Neuronal stem cell (in vitro differentiated cells): Measurements from ENCODE around the gene KDM5B.

Experiments
- DNase-seq: peaks from one replicate; pipeline ENCODE4 v3.0.0-alpha.2; 2013; ENCODE audit warnings: low spot score
- H2AFZ ChIP-seq: one replicate; pipeline ENCODE4 v1.6.1; 2013; ENCODE audit warnings: mild to moderate bottlenecking, low read length, inconsistent platforms
- H2AK5ac ChIP-seq: 2 replicates; pipeline ENCODE4 v1.6.1; 2013; ENCODE audit warnings: low read depth, mild to moderate bottlenecking, inconsistent platforms, low read length, moderate library complexity, mixed read lengths
- H2BK120ac ChIP-seq: 2 replicates; pipeline ENCODE4 v1.6.1; 2013; ENCODE audit warnings: low read depth, mild to moderate bottlenecking, inconsistent platforms, low read length, moderate library complexity, mixed read lengths
- H2BK12ac ChIP-seq: one replicate; pipeline ENCODE4 v1.6.1; 2013; ENCODE audit warnings: low read length, inconsistent platforms
- H2BK15ac ChIP-seq: 2 replicates; pipeline ENCODE4 v1.6.1; 2013; ENCODE audit warnings: mild to moderate bottlenecking, low read length, inconsistent platforms, mixed read lengths
- H2BK5ac ChIP-seq: one replicate; pipeline ENCODE4 v1.6.1; 2013; ENCODE audit warnings: inconsistent platforms, mild to moderate bottlenecking, low read length, moderate library complexity
- H3K14ac ChIP-seq: one replicate; pipeline ENCODE4 v1.6.1; 2013; ENCODE audit warnings: low read length, inconsistent platforms
- H3K18ac ChIP-seq: 2 replicates; pipeline ENCODE4 v1.6.1; 2013; ENCODE audit warnings: low read length, inconsistent platforms
- H3K23ac ChIP-seq: 2 replicates; pipeline ENCODE4 v1.6.1; 2013; ENCODE audit warnings: low read depth, mild to moderate bottlenecking, mixed read lengths, low read length, inconsistent platforms; ENCODE audit not compliant: poor library complexity
- H3K27ac ChIP-seq: replicated peaks from 3 replicates; pipeline ENCODE4 v1.5.1; 2013; ENCODE audit warnings: low read length, inconsistent platforms
- H3K27me3 ChIP-seq, 3 experiments: 2 replicates each; pipeline ENCODE4 v1.6.1; 2013; ENCODE audit warnings: low read length in 3 of 3, mild to moderate bottlenecking in 2 of 3, inconsistent platforms in 1 of 3, low read depth in 1 of 3, mixed read lengths in 1 of 3, moderate library complexity in 1 of 3; ENCODE audit not compliant: control insufficient read depth in 3 of 3, insufficient read depth in 3 of 3
- H3K36me3 ChIP-seq, 2 donors: replicated peaks in 1 of 2; 2 replicates each; pipeline ENCODE4 v1.6.1; 2013; ENCODE audit warnings: low read length in 2 of 2; ENCODE audit not compliant: control insufficient read depth in 2 of 2, insufficient read depth in 2 of 2
- H3K4ac ChIP-seq: 2 replicates; pipeline ENCODE4 v1.6.1; 2013; ENCODE audit warnings: inconsistent platforms, mild to moderate bottlenecking, low read length, moderate library complexity
- H3K4me1 ChIP-seq, 2 donors: 1 replicate in 1 of 2; 2 replicates in 1 of 2; pipeline ENCODE4 v1.6.1; 2013; ENCODE audit warnings: low read length in 2 of 2, low read depth in 1 of 2; ENCODE audit not compliant: control insufficient read depth in 2 of 2, insufficient read depth in 1 of 2
- H3K4me2 ChIP-seq: one replicate; pipeline ENCODE4 v1.6.1; 2013; ENCODE audit warnings: mild to moderate bottlenecking, low read length, inconsistent platforms; ENCODE audit not compliant: insufficient read depth, poor library complexity, severe bottlenecking
- H3K4me3 ChIP-seq, 2 donors: 2 replicates each; pipeline ENCODE4 v1.5.1; 2013; ENCODE audit warnings: low read length in 2 of 2, mild to moderate bottlenecking in 2 of 2, inconsistent platforms in 1 of 2, moderate library complexity in 1 of 2
- H3K79me1 ChIP-seq: one replicate; pipeline ENCODE4 v1.6.1; 2013; ENCODE audit warnings: low read depth, mild to moderate bottlenecking, inconsistent platforms, low read length, moderate library complexity
- H3K9ac ChIP-seq: one replicate; pipeline ENCODE4 v1.6.1; 2013; ENCODE audit warnings: mild to moderate bottlenecking, low read depth, low read length, inconsistent platforms; ENCODE audit not compliant: poor library complexity
- H3K9me3 ChIP-seq, 2 donors: replicated peaks in 1 of 2; 2 replicates each; pipeline versions ENCODE3 to v1.6.1; 2013; ENCODE audit warnings: low read length in 2 of 2, mild to moderate bottlenecking in 2 of 2, inconsistent platforms in 1 of 2, low read depth in 1 of 2, mixed read lengths in 1 of 2, moderate library complexity in 1 of 2; ENCODE audit not compliant: control insufficient read depth in 2 of 2, insufficient read depth in 1 of 2
- H4K8ac ChIP-seq: one replicate; pipeline ENCODE4 v1.6.1; 2013; ENCODE audit warnings: low read depth, mild to moderate bottlenecking, inconsistent platforms, low read length, moderate library complexity
- H4K91ac ChIP-seq: one replicate; pipeline ENCODE4 v1.6.1; 2013; ENCODE audit warnings: low read length, low read depth, mild to moderate bottlenecking, inconsistent platforms; ENCODE audit not compliant: poor library complexity
- WGBS, 2 donors: extraction: QIAGEN DNeasy Blood & Tissue Kit; methylation state at CpG; one replicate each; pipeline ENCODE4 v1.1.7; 2013; ENCODE audit warnings: missing lambda C conversion rate in 2 of 2, mixed read lengths in 1 of 2; ENCODE audit not compliant: insufficient read length in 2 of 2, insufficient replicate concordance in 1 of 2; ENCODE audit errors: extremely low coverage in 2 of 2; 5-methylcytosine and 5-hydroxymethylcytosine counted together

Gene KDM5B

DNA sequence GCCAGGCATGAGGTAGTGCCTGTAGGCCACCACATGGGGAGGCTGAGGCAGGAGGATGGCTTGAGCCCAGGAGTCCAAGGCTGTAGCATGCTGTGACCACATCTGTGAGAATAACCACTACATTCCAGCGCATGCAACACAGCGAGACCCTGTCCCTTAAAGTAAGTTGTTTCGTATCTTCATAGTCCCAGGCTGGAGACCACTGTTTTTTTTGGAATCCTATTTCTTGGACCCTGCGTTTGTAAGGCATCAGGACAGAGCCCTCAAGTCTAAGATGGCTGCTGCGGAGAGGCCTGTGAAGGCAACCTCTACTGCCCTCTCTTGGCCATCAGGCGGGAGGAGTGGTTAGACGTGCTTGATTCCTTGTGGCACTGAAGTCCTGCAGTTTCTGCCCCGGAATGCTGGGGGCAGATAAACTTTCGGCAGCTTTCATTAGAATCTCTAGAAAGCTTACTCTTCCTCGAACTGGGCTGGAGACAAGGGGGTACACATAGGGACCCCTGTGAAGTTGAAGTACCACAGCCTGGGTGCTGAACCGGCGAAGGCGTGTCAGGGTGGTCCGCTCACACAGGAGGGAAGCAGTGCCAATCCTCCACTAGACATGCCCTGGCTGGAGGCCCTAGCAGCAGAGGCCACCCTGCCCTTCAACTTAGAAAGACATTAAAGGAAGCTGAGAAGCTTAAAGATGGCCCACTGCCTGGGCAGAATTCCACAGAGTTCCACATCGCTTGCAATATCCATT, 44.1 kb upstream of the KDM5B start:
- Histone ChIP-seq H3K27ac (no peak overlapping the region), H3K4me3 (no peak overlapping the region), H3K23ac (no peak overlapping the region), H3K4me1 (peaks cover 0 to 2% of the 10 kb centered on the region in 2 donors), H3K14ac (no peak overlapping the region), H3K9me3 (no peaks in the 10 kb centered on the region), H3K18ac (no peak overlapping the region), H3K36me3 (peaks cover 39 to 49% of the 10 kb centered on the region in 2 donors), H4K91ac (no peak overlapping the region), H2AFZ (peak overlapping the region; percentile 71), H2BK120ac (no peak overlapping the region), H3K9ac (peak overlapping the region; percentile 47), H3K27me3 (no peaks in the 10 kb centered on the region), H2AK5ac (no peak overlapping the region), H2BK5ac (no peak overlapping the region), H3K4me2 (no peak overlapping the region), H3K79me1 (peaks cover 4% of the 10 kb centered on the region), H2BK12ac (no peak overlapping the region), H2BK15ac (no peak overlapping the region), H4K8ac (no peak overlapping the region), H3K4ac (no peak overlapping the region)
- peak; percentile 21 for DNase-seq
- no CpG with 5 or more reads among the region's 15 CpGs for WGBS, 2 donors

DNA sequence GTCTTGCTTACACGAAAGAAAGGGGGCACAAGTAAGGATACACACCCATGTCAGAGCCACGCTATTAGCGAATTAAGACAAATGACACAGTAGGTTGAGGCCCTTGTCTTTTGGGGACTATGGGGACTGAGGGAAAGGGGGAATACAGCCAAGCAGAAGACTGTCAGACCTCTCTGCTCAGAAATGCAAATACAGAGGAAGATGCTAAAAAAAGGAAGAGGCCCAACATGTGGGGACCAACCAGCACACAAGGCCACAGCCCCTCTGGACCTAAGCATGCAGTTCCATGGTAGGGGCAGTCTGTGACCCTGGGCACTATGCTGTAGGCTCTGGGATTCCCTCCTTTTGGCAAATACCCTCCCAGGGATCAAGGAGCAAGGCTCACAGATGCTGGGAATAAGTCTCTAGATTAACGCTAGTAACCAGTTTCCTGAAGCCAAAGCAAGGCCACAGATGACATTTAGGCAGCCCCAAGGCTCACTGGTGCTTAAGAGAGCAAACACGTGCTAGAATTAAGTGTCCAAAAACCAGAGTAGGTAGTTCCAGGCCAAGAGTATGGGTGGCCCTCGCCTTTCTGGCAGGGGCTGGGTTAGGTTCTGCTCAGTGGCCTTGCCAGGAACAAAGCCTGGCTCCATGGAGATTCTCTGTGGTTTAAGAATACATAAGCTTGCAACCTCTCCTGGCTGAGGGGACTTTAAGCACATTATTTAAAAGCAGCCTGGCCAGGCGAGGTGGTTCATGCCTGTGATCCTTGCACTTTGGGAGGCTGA, 42.6 kb upstream of the KDM5B start:
- no peak overlapping the region for H3K23ac ChIP-seq
- no peak overlapping the region for H2AK5ac ChIP-seq
- peaks cover 4% of the 10 kb centered on the region for H3K79me1 ChIP-seq
- H2BK5ac ChIP-seq: no peak overlapping the region
- no peak overlapping the region for H4K91ac ChIP-seq
- H3K18ac ChIP-seq: no peak overlapping the region
- H2BK12ac ChIP-seq: no peak overlapping the region
- H2AFZ ChIP-seq: no peak overlapping the region
- H3K27me3 ChIP-seq: no peaks in the 10 kb centered on the region
- H3K14ac ChIP-seq: no peak overlapping the region
- H2BK15ac ChIP-seq: no peak overlapping the region
- DNase-seq: no peak
- no CpG with 5 or more reads among the region's 7 CpGs for WGBS, 2 donors
- no peak overlapping the region for H4K8ac ChIP-seq
- H2BK120ac ChIP-seq: no peak overlapping the region
- H3K36me3 ChIP-seq: peaks cover 26 to 33% of the 10 kb centered on the region in 2 donors
- H3K4me1 ChIP-seq: peaks cover 0 to 1% of the 10 kb centered on the region in 2 donors
- no peak overlapping the region for H3K9ac ChIP-seq
- no peak overlapping the region for H3K4me3 ChIP-seq
- no peak overlapping the region for H3K27ac ChIP-seq
- no peaks in the 10 kb centered on the region for H3K9me3 ChIP-seq
- no peak overlapping the region for H3K4ac ChIP-seq
- no peak overlapping the region for H3K4me2 ChIP-seq

DNA sequence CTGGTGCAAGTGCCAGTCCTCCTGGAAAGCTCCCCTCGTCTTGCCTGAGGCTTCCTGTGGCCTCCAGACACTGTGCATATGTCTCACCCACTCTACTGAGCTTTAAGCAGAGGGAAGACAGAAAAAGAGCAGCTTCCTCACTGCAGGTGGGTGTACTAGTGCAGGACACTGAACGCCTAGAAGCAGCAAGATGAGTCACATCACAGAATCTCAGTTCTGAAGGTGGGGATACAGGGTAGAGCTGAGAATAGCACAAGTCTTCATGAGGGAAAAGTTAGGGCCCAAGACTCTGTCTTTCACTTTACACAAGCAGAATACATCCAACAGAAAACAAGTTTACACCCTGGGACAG, 39.9 kb upstream of the KDM5B start:
- Histone ChIP-seq H3K79me1 (peaks cover 2% of the 10 kb centered on the region), H4K91ac (no peak overlapping the region), H2AFZ (no peak overlapping the region), H2AK5ac (no peak overlapping the region), H3K23ac (no peak overlapping the region), H3K4me3 (no peak overlapping the region), H3K4ac (no peak overlapping the region), H3K4me2 (no peak overlapping the region), H4K8ac (no peak overlapping the region), H2BK5ac (no peak overlapping the region), H2BK120ac (no peak overlapping the region), H2BK12ac (no peak overlapping the region), H3K9ac (no peak overlapping the region), H3K14ac (no peak overlapping the region), H3K18ac (no peak overlapping the region), H3K36me3 (peaks cover 14 to 22% of the 10 kb centered on the region in 2 donors), H3K9me3 (no peaks in the 10 kb centered on the region), H2BK15ac (no peak overlapping the region), H3K4me1 (peaks cover 0 to 7% of the 10 kb centered on the region in 2 donors), H3K27me3 (no peaks in the 10 kb centered on the region), H3K27ac (no peak overlapping the region)
- no peak for DNase-seq
- WGBS, 2 donors: no CpG with 5 or more reads among the region's 2 CpGs

DNA sequence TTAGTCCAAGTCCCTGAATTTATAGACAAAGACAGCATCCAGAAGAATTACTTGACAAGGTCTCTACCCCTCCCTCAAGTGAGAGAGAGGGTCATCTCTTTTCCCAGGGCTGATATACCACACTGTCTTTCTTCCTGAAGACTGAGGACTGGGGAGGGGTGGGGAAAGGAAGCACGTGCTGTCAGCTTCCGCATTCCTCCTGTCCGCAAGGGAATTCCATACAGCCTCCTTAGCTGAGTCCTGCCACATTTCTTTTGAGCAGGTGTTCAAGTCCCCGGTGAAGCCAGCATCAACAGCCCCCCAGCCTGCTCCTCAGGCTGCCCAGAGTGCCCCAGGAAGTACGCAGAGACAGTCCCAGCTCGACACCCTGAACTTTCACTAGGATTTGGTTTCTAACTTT, 36.7 kb upstream of the KDM5B start:
- no peak overlapping the region for H2BK15ac ChIP-seq
- DNase-seq: no peak
- H4K91ac ChIP-seq: no peak overlapping the region
- no peak overlapping the region for H3K27ac ChIP-seq
- WGBS, 2 donors: no CpG with 5 or more reads among the region's 6 CpGs
- peaks cover 0 to 4% of the 10 kb centered on the region in 2 donors for H3K36me3 ChIP-seq
- peak overlapping the region; percentile 3 for H3K9ac ChIP-seq
- no peak overlapping the region for H2BK12ac ChIP-seq
- no peaks in the 10 kb centered on the region for H3K9me3 ChIP-seq
- no peak overlapping the region for H2BK5ac ChIP-seq
- no peak overlapping the region for H2AK5ac ChIP-seq
- H3K79me1 ChIP-seq: no peaks in the 10 kb centered on the region
- peaks cover 0 to 13% of the 10 kb centered on the region in 2 donors for H3K4me1 ChIP-seq
- H4K8ac ChIP-seq: no peak overlapping the region
- H3K23ac ChIP-seq: no peak overlapping the region
- H3K18ac ChIP-seq: no peak overlapping the region
- no peak overlapping the region for H3K4me3 ChIP-seq
- no peak overlapping the region for H2AFZ ChIP-seq
- H3K4ac ChIP-seq: no peak overlapping the region
- peaks cover 0 to 3% (median 0%) of the 10 kb centered on the region in 3 experiments for H3K27me3 ChIP-seq
- H3K14ac ChIP-seq: no peak overlapping the region
- no peak overlapping the region for H2BK120ac ChIP-seq
- H3K4me2 ChIP-seq: no peak overlapping the region
